GM21786 (cell line): ENCODE data around the gene FCGR3A.

Source experiments
- ATAC-seq: cut with Tn5 transposase; IDR thresholded peaks from one replicate; pipeline ENCODE4 v1.9.1; 2021; ENCODE audit not compliant: unreplicated experiment

Gene FCGR3A

DNA sequence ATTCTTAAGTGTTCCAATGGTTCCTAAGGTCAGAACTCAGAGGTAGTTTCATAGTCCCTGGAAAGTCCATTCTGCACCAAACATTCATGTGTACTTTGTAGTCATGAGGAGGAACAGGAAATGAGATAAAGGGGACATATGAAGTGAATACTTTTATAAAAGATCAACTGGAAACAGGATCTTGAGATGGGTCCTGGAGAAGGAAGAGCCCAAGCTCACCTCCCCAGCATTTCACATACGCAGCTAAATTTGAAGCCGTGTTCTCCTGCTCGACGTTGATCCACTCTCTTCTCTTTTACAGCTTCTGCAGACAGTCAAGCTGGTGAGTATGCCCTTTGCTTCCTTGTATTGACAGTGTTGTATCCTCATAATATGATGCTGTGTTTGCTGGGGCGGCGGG lies 43.9 kb downstream of the FCGR3A start:
- ATAC-seq: no peak

DNA sequence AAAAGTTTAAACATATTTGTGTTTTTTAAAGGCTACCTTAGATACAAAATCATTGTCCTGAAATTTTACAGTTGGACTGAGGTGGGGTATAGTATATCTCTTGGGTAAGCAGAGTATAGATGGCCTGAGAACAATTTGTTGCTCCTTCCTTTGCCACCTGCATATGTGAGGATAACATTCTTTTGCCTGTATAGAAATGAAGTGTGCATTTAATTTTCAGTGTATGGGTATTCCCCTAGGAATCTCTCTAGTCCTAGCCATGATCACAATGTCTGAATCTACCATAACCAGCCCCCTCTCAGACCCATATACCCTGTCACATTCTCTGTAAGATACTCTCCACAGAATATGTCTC lies 46.2 kb downstream of the FCGR3A start:
- ATAC-seq: no peak

DNA sequence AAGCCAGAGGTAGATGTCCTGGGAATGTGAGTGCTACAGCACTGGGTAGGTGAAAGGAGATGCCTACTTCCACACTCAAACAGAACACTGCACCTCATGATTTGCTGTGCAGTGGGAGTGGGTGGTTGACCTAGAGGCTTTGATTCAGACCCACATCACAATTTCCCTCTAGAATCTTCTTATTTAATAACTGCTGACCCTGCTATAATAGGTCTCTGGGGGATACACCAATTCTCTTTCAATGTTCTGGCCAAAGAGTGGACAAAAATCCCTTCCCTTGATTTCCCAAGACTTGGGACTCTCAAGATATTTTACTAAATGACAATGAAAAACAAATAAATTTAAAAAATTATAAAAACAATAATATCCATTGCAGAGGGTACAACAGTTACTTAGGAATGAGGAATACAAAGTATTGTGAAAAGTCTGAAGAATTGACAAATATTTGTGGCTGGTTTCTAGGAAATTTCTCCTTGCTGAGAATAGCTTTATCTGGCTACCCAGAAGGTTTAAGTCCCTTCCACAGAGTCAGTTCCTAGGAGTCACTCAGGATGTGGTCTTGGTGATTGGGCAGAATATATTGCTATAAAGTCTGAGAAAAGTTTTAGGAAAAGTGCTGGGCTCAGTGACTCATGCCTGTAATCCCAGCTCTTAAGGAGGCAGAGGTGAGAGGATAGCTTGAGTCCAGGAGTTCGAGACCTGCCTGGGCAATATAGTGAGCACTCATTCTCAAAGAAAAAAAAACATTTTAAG lies 46.8 kb downstream of the FCGR3A start:
- no peak for ATAC-seq

DNA sequence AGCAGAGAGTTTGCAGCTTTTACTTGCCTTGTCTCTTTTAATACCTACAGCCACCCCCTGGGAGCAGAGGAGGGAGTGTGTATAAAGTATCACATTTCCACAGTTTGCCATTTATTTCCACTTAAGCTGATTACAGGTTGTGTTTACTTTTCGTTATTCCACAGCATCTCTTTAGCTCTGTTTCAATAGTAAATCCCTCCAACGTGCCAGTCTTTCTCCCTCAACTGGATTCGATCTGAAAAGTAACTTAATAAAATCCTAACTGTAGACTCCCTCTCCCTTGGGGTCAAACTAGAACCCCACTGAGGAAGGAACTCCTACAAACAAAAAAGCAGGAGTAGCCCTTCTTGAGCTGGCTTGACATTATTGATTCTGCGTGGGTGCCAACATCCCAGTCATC lies 47.4 kb downstream of the FCGR3A start:
- ATAC-seq: no peak

DNA sequence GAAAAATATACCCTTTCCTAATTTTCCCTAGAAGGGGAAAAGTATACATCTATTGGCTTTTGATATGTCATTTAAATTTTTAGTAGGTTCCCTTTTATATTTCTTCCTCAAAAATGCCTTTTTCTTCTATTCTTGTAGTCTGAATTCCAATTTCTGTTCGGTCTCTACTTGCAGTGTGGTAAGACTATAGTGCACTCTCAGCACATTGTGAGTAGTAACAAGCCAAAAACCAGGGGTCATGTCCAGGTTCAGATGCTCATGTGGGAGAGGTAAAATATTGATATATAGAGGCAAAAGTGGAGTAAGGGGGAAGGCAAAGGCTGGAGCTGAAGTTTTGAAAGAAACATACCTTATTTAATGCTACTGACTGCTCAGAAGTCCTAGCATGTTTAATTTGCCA lies 48.4 kb downstream of the FCGR3A start:
- ATAC-seq: no peak

DNA sequence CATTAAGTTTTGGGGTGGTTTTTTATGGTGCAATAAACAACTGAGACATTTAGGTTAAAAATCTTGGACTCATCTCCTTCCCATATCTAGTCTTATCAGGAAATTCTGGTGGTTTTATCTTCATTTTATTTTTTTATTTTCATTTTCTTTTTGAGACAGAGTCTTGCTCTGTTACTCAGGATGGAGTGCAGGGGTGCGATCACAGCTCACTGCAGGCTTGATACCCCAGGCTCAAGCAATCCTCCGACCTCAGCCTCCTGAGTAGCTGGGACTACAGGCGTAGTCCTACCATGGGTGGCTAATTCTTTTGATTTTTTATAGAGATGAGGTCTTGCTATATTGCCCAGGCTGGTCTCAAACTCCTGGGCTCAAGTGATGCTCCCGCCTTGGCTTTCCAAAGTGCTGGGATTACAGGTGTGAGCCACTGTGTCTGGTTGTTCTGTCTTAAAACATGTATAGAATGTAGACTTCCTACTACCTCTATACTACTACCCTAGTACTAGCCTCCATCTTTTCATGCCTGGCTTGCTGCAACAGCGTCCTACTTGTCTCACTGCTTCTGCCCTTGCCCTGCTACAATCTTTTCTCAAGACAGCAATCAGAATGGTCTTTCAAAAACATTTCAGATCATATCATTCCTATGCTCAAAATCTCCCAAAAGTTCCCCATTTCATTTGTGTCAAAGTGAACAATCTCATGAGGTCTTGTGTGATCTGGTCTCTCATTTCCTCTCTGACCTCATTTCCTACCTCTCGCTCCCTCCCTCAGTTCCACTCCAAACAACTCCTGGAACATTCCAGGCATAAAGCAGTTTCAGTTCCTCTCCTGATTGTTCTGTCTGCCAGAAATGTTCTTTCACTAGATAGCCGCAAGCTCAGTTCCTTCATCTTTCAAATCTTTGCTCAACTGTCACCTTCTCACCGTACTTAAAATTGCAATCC lies 50.2 kb downstream of the FCGR3A start:
- no peak for ATAC-seq

DNA sequence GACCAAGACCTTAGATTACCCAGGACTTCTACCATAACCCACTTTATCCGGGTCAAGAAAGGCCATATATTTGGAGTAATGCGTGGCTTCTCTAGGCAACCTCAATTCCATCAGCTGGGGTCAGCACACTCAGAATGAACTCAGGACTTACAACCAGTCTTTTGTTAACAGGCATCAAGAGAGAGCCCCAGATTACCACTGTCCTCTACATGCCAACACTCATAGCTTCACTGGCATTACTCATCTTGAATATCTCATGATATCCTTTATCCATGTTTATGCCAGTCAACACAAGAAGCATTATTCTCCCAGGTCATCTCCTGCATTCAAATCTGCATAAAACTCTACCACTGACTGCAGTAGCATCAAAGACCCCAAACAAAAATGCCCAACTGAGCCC lies 51.0 kb downstream of the FCGR3A start:
- ATAC-seq: no peak

DNA sequence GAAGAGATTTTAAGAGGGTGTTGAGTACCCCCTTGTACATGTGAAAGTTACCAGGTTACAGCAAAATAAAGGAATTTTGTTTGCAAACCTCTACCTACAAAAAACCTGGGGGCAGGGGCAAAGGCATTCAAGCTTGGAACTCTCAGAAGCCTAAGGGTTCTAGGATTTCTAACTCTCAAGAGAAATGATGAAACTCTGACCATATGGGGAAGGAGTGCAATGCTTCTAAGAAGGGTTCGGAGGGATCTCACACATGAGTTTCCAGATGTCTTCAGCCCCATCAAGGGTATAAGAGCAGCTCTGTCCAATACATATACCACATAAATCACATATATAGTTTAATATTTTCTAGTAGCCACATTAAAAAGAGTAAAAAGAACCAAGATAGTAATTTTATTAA lies 51.7 kb downstream of the FCGR3A start:
- ATAC-seq: no peak

DNA sequence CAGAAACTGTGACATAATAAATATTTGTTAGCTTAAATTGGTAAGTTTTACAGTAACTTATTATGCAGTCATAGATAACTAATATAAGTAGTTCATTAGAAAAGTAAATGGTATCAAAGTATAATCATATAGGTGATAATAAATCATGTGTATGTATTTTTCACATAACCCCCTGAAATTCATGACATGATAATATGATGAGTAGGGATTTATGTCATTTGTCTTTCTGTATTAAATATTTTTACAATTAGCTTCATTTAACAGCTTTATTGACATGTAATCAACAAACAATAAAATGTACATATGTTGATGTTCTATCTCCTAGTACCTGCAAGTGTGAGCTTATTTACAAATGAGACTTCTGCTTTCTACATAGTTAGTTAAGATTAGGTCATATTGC lies 54.1 kb downstream of the FCGR3A start:
- ATAC-seq: no peak

DNA sequence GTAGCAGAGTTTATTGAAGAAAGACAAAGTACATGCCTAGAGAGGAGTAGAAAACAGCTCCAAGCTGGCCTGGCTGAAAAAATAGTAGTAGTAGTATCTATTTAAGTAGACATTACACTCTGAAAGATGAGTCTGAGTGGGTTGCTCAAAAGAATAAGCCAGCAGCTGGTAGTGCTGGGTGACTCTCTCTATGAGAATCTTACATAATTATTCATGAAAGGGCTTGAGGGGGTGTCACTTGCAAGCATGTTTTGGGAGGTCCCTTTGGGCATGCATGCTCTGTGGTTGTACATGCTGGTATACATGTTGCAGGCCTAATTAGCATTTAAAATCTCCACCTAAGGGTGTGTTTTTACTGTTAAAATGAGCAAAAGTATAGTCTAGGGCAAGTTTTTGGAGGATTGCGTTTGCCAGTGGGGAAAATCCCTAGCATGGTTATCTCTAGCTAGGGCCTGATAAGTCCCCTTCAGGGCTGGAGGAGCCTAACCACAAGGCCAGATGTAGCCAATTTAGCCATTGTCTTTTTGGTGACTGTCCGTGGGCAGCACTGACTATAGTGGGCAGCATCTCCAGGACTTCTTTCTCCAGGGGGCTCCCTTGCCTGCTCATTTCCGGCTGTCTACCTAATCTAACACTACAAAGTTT lies 55.4 kb downstream of the FCGR3A start:
- ATAC-seq: no peak

DNA sequence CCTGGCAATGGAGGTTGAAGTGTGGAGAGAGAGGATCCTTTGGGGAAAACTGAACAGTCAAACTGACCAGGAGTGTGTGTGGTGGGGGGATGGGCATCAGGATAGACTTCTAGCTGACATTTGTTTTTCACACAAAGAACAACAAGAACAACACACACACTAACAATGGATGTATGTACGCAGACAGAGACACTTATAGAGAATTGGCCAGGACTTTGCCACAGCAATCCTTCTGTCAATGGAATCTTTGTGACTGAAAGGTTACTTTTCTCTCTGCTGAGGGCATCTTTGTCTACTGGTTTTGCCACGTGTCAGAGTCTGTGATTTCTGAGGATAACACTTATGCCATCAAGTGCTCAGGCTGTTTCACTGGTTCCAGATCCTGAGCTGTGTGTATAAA lies 56.8 kb downstream of the FCGR3A start:
- ATAC-seq: no peak
